HEK293T (cell line): ENCODE data around the gene SGSH.

Experiments used
- CTBP1 ChIP-seq: fragments of 450-650 bp; IDR thresholded peaks from 2 replicates; pipeline ENCODE4 v1.6.1; 2016; ENCODE audit warnings: borderline replicate concordance
- ELF4 ChIP-seq: fragments of 450-650 bp; IDR thresholded peaks from 2 replicates; pipeline ENCODE4 v1.6.1; 2017; ENCODE audit warnings: antibody characterized with exemption
- FOXM1 ChIP-seq: fragments of 450-650 bp; IDR thresholded peaks from 2 replicates; pipeline ENCODE4 v1.6.1; 2017; ENCODE audit warnings: mild to moderate bottlenecking, borderline replicate concordance
- HDGF ChIP-seq: fragments of 450-650 bp; IDR thresholded peaks from 2 replicates; pipeline ENCODE4 v1.6.1; 2017; ENCODE audit warnings: antibody characterized with exemption, borderline replicate concordance
- NFRKB ChIP-seq: fragments of 450-650 bp; IDR thresholded peaks from 2 replicates; pipeline ENCODE4 v1.6.1; 2016; ENCODE audit warnings: mild to moderate bottlenecking, moderate library complexity
- PKNOX1 ChIP-seq: fragments of 450-650 bp; IDR thresholded peaks from 2 replicates; pipeline ENCODE4 v1.6.1; 2016
- SP1 ChIP-seq: fragments of 450-650 bp; IDR thresholded peaks from 2 replicates; pipeline ENCODE4 v1.6.1; 2017
- SUZ12 ChIP-seq: fragments of 450-650 bp; IDR thresholded peaks from 2 replicates; pipeline ENCODE4 v1.6.1; 2016; ENCODE audit warnings: mild to moderate bottlenecking
- TARDBP ChIP-seq: fragments of 450-650 bp; IDR thresholded peaks from 2 replicates; pipeline ENCODE4 v1.6.1; 2016

GRCh38 chr17:80268427-80268826 is 48.3 kb upstream of the SGSH start:
- TF ChIP-seq HDGF, result no peak
- no peak for TF ChIP-seq FOXM1
- TF ChIP-seq PKNOX1, result no peak
- TF ChIP-seq SP1, result no peak
- TF ChIP-seq NFRKB, result no peak
- TF ChIP-seq ELF4, result no peak
- TF ChIP-seq SUZ12, result no peak
- no peak for TF ChIP-seq CTBP1
- no peak for TF ChIP-seq TARDBP
